Dermis blood vessel endothelial cell (primary cell): ENCODE data around the gene STXBP5. TPM values are rescaled to one million over a fixed set of nuclear protein-coding genes. Genes with fewer than 3 reads are reported as not detected.
"Not testable (repeated sequence)": the region's sequence is repeated elsewhere in the genome, so short reads cannot be mapped to it uniquely, and the experiment has no call there.

ENCODE experiments used
- DNase-seq: peaks from one replicate; pipeline ENCODE4 v3.0.0; 2010
- total RNA-seq: library from RNA; depleted of rRNA; stranded (reverse); fragments of >200 nt; gene quantifications from 2 replicates; pipeline ENCODE4 v1.2.3, GENCODE V29; 2014

Gene STXBP5
- total RNA-seq, 1 donor from 2014 or later, result 26.7 TPM

DNA sequence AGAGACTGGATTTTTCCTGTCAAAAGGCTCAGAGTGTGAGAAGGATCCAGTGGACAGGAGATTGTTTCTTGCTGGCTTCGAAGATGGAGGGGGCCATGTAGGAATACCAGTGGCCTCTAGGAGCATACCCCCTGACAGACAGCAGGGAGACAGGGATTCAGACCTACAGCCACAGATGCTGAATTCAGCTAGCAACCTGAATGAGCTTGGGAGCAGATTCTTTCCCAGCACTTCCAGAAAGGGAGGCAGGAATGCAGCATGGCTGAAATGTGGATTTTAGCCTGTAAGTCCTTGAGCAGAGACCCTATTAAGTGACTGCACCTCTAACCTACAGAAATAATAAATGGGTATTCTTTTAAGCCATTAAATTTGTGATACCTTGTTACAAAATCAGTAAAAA lies 44.6 kb downstream of the STXBP5 start:
- no peak for DNase-seq

DNA sequence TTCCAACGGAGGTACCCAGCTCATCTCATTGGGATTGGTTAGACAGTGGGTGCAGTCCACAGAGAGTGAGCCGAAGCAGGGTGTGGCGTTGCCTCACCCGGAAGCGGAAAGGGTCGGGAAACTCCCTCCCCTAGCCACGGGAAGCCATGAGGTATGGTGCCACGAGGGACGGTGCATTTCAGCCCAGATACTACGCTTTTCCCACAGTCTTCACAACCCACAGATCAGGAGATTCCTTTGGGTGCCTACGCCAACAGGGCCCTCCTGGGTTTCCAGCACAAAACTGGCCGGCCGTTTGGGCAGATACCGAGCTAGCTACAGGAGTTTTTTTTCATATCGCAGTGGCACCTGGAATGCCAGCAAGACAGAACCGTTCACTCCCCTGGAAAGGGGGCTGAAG lies 46.9 kb downstream of the STXBP5 start:
- DNase-seq, result no peak

DNA sequence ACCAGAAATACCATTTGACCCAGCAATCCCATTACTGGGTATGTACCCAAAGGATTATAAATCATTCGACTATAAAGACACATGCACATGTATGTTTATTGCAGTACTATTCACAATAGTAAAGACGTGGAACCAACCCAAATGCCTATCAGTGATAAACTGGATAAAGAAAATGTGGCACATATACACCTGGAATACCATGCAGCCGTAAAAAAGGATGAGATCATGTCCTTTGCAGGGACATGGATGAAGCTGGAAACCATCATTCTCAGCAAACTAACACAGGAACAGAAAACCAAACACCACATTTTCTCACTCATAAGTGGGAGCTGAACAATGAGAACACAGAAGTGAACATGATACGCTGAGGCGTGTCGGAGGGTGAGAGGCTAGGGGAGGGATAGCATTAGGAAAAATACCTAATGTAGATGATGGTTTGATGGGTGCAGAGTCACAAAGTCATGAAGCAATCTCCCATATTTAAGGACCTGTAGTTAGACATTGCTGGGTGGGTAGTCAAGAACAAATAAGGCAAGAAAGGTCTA lies 50.8 kb downstream of the STXBP5 start:
- DNase-seq, result not testable (repeated sequence)

DNA sequence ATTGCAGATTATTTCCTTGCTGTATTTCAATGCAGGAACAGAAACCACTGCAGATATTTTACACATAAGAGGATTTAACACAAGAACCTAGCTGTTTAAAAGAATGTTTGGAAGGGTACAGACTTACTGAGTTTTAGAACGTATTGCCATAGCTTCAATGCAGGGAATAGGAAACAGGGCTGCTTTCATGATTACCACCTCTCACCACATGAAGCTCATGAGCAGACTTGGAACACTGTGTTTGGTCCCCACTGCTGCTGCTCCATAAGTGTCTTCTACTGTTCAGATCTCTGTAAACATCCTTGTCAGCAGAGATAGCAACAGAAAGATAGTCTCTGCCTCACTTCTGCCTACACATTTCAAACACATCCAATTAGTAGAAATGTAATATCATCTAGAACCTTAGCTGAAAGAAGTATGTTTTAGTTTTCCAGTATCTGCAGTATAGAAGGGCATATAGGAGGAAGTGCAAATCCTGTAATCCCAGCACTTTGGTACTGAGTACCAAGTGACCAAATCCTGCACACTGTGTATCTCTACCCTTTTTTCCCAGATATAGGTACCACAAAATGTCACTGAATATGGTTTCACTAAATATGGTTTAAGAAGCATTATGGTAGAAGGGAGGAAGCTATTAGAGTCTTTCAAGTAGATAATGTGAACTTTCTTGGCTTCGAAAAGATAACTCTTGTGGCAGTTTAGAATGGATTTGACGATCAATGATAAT lies 51.9 kb downstream of the STXBP5 start:
- no peak for DNase-seq

DNA sequence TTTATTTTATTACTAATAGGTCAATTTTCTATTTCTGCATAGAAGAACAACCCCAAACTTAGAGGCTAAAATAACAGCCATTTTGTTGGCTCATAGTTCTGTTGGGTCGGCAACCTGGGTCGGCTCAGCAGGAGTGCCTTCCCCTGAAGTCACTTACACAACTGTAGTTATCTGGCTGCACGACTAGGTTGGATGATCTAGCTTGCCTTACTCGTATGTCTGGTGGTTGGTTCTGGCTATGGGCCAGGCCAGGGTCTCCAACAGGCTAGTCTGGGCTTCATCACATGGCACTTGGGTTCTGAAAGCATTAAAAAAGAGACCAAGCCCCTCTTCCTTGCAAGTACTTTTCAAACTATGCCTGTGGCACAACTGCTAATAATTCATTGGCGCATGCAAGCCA lies 53.5 kb downstream of the STXBP5 start:
- DNase-seq, result no peak

DNA sequence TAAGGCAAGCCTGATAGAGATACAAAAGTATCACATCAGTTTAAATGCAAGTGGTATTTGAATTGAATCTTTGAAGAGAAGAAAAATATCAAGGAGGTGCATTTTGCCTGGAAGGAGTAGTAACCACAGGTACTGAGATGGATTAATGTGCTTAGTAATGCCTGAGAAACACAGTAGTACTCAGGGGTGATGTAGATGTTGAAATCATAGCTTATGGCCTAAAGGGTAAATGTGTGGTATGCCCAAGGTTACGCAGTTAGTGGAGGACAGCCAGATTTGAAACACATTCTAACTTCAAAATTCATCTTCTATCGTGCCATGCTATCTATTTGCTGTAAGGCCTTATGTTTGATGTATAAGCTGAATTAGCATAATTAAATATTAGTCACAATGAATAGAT lies 55.9 kb downstream of the STXBP5 start:
- DNase-seq, result no peak

DNA sequence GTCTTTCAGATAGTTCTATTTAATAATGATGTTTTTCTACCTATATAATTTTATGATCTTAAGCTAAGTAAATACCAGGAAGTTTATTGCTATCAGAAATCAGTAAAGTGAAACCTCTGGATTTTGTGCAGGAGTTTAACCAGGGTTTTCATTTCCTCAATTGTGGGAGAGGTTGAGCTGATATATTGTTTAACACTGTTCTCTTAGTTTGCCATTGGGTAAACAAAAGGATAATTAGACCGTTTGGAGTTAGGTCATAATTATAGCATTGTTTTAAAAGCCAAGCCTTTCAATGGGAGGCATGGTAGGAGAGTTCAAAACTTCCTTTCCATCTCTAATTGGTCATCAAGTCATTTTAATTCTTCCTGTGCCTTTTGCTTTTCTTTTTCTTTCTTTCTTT lies 58.7 kb downstream of the STXBP5 start:
- DNase-seq, result peak; percentile 38

DNA sequence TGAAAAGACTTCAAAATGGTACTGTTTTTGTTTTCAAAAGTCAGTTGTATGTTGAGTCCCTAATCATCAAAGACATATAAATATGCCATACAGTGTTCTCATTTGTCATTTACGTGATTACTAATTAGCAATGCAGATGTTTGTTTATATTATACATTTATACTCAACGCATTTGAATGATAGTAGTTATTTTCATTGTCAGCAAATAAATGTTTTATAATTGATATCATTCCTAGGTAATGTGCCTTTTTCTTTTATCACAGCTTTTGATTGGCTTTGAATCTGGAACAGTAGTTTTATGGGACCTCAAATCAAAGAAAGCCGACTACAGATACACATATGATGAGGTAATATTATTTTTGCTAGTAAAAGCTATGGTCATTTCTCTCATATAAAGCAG lies 62.6 kb downstream of the STXBP5 start:
- no peak for DNase-seq

DNA sequence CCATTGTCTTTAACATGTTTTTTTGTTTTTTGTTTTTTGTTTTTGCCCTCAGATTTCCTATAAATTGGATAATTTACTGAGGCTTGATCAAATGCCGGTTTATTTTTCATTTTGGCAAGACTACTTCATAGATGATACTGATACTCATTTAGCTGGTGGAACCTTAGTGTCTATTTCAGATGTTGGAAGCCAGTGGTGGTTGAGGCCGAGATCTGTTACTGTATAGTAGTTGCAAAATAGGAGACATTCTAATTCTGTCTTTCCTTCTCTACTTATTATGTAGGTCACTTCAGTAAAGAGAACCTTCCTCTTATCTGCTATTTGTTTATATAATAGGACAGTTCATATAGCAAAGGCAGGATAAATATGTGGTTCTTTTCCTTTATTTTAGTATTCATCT lies 63.4 kb downstream of the STXBP5 start:
- DNase-seq, result no peak

DNA sequence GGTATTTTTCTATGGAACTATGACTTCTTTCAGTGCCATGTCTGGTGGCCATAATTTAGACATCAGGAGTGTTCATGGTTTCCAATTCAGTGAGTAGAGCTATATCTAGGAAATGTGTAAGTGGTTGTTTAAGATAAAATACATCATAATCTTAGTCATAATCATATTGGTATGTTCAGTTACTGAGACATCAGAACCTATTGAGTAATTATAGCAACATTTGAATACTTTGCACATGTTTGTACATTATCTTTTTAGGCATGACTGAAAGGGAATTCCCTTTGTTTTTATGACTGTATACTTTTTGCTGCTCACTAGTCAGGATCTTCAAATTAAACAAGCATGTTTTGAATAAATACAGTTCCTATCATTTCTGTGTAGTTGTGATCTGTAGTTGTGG lies 64.0 kb downstream of the STXBP5 start:
- DNase-seq, result no peak

DNA sequence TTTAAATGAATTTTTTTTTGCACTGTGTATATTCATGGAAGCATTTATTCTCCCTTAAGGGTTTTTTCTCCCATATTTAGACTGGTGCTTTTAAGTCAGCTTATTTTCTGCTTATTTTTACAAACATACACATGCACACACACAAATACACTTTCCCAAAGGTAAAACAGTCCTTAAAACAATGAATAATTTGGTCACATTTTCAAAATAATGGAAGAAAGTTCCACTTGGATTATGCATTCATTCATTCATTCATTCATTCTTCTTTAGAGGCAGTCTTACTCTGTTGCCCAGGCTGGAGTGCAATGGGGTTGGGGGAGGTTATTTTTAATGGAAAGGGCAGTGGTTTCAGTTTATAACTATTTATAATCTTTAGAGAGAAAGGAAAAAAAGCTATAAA lies 69.8 kb downstream of the STXBP5 start:
- no peak for DNase-seq

DNA sequence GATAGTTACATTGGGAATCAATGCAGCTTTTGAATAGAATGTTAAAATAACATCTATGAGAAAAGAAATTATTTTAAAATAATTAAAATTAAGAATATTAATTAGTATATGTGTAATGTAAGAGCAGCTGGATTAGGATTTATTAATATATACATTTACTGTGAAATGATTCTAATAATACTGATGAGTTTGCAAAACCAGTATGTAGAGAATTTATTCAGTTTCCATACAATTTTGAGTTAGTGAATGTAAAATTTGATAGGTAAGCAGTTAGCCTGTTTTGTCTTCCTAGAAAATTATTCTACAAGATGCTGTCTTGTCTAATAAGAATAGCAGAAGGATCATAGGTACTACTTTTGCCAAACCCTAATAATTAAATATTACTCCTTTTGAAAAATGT lies 70.6 kb downstream of the STXBP5 start:
- no peak for DNase-seq

DNA sequence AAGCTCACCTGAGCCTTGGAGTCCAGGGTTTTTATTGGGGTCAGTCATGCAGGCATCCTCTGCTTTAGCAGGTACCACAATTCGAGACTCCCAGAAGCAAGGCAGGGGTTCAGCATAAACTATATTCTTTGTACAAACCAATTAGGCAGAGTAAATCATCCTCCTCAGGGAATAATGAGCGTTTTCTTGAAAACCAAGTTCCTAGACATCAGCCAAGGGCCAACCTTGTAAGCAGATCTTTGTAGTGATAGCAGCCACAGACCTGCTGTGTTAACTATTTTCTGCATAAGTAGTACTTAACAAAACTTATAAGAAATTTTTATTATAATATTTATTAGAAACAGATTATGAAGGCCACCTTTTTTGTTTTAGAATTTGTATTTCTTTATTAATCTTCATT lies 74.7 kb downstream of the STXBP5 start:
- DNase-seq, result no peak

DNA sequence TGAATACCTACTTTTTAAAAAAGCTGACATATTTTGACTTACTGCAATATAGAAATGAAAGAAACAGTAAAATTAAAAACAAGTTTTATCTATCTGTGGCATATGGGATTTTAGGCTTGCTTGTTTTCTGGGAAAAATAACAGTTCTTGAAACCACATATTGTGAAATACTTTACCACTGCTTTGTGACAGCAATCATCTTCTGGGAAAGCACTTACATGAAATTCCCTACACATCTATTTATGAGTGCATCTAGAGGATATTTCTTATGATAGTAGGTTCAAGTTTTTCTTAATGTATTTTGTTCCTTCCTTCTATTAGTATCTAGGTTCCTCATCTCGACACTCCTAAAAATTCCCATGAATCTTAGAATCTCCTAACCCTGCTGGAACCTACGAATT lies 75.2 kb downstream of the STXBP5 start:
- DNase-seq, result no peak

DNA sequence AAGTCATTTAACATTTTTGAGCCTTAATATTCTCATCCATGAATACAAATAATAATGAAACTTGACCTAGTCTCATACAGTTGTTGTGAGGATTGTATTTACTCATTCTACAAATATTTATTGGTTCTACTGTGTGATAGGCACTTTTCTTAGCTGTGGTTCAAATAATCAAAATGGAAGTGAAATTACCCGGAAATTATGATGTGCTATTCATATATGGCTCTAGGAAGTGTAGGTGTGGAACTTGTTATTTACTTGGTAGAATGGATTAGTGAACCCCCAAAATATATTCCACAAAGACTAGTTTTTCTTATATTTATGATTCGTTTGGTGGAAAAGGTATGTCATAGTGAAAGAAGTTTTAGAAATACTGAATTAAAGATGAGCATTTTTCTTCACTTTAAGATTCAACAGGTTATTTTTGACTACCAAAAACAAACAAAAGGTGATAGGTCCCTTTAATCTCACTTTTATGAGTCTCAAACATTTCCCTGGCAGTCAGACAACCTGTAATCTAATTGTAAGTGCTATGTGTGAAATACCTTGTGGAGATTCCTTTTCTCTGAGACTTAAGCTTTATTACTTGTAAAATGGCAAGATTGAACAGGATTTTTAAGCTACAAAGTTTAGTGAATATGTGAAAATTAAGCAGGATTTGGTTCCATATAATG lies 77.8 kb downstream of the STXBP5 start:
- no peak for DNase-seq

DNA sequence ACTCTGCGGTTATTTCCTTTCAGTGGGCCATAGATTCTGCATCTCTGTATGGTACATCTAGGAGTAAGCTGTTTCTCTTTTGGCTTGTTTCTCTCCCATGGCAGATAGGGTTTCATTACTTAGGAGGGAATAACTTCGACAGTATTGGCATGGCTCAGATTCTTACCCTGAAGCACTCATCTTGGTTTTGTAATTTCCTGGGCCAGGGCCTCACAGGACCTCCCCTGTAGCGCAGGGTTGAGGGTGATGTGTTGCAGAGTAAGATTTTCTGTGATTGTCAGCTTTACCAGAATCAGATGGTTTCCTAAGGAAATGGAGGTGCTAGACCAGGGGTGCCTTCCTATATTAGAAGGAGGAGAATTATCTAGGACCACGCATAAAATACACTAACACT lies 78.3 kb downstream of the STXBP5 start:
- no peak for DNase-seq

DNA sequence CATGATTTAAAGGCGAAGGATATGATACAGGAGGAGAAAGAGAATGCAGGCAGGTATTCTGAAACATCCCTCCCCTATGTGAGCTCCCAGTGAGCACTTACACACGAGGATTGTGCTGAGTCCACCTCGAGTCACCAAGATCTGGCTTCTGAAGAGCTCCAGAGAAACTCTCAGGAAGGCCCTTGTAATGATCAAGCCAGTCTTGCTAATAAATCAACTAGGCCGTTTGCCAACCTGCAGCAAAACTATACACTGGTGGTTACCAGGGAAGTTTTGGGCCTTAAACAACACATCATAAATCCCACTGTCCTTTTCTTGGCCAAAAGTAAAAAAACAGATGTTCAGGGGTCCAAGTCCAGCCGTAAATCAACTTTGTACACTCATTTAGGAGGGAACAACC lies 79.2 kb downstream of the STXBP5 start:
- DNase-seq, result no peak

DNA sequence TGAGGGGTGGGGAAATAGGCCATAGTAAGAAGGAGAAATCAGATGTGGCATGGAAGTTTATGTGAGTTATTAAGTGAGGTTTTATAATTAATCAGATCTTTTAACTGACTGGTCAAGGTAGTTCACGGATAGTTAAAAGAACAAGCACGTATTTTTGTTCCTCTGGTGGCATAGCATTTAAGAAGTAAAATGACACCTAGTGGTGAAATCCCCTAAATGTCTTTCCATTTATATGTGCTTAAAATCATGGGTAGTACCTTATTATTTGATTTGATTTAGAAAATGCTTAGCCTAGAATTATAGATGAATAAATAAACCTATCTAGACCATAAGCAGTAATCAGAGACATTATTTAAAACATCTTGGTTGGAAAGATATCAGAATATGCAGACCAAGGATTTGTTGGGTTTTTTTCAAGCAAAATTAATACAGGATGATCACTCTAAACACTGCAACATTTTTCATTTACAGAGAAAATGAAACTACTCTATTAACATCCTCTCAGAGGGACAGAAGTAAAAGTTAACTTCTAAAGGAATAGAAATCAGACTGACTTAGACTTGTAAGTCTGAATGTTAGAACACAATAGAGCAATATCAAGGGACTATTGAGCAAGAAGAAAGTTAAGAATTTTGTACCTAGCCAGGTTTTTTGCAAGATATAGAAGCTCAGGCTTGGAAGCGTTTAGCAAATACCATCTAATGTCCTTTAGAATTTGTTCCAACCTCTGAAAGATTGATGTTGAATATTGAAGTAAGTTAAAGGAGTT lies 81.1 kb downstream of the STXBP5 start:
- DNase-seq, result peak; percentile 72

DNA sequence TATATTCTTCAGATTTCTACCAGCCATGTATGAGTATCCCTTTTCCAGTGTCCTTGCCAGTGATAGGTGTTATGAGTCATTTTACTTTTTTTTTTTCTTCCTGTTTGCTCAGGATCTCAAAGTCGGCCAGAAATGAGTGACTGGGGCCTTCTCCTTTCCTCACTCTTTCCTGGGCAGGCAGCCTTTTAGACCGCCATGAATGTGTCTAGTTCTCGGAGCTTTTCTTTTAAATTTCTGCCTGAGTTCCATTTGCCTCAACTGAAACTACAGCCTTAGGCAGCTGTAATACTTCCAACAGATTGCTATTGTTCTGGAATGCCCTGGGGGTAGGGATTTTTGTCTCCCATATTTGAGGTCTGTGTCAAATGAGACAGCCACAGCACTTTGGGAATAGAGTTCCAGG lies 83.7 kb downstream of the STXBP5 start:
- DNase-seq, result peak; percentile 78

DNA sequence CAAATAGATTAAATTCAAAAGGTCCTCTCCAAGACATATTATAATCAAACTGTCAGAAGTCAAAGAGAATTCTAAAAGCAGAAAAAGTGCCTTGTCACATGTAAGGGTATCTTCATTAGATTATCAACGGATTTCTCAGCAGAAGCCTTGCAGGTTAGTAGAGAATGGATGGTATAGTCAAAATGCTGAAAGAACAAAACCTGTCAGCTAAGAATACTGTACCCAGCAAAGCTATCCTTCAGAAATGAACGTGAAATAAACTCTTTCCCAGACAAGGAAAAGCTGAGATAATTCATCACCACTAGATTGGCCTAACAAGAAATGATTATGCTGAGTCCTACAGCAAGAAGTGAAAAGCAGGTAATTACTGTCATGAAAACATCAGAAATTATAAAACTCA lies 92.9 kb downstream of the STXBP5 start:
- DNase-seq, result no peak

DNA sequence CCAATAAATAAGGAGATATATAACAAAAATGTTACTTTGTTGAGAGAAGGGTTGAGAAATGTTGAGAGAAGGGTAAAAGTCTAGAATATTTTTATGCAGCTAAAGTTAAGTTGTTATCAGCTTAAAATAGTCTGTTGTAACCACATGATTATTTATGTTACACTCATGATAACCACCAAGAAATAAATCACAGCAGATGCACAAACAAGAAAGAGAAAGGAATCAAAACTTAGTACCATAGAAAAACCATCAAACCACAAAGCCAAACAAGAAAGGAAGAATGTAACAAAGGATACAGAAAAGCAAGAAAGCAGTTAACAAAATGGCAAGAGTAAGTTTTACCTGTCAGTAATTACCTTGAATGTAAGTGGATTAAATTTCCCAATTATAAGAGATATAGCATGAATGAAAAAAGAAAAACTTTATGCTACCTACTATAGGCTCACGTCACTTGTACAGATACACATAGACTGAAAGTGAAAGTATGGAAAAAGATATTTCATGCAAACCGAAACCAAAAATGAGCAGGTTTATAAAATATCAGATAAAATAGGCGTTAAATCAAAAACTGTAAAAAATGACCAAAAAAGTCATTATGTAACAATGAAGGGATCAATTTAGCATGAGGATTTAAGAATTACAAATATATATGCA lies 93.6 kb downstream of the STXBP5 start:
- DNase-seq, result no peak

DNA sequence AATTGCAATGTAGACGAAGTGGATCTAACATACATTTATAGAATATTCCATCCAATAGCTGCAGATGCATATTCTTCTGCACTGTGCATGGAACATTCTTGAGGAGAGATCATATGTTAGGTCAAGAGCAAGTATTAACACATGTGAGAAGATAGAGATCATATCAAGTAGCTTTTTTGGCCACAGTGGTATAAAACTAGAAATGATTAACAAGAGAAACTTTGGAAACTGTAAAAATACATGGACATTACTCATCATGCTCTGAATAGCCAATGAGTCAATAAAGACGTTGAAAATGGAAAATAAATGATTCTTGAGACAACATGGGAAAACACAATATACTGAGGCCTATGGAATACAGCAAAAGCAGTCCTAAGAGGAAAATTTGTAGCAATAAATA lies 94.2 kb downstream of the STXBP5 start:
- DNase-seq, result no peak

DNA sequence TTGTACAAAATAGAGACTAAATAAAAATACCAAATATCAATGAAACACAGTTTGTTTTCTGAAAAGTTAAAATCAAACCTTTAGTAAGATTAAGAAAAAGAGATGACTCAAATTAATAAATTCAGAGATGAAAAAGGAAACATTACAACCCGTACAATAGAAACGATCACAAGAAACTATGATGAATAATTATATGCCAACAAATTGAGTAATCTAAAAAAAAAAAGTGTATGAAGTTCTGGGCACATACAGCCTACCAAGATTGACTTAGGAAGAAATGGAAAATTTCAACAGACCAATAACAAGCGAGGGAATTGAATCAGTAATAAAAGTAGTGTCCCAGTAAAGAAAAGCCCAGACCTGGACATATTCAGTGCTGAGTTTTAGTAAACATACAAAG lies 94.8 kb downstream of the STXBP5 start:
- no peak for DNase-seq
